Mesendoderm (in vitro differentiated cells): ENCODE measurements around the gene ASCL2.

Experiments used
- DNase-seq: peaks from one replicate; pipeline ENCODE4 v3.0.0; 2013
- H2AK5ac ChIP-seq: 2 replicates; pipeline ENCODE4 v1.6.1; 2013; ENCODE audit warnings: low read length, inconsistent platforms
- H2BK120ac ChIP-seq: 2 replicates; pipeline ENCODE4 v1.6.1; 2013; ENCODE audit warnings: low read depth, mild to moderate bottlenecking, low read length, moderate library complexity, mixed read lengths
- H2BK15ac ChIP-seq: replicated peaks from 2 replicates; pipeline ENCODE4 v1.6.1; 2013; ENCODE audit warnings: low read depth, mild to moderate bottlenecking, moderate library complexity
- H2BK5ac ChIP-seq: 2 replicates; pipeline ENCODE4 v1.6.1; 2013; ENCODE audit warnings: low read length, inconsistent platforms
- H3K18ac ChIP-seq: 2 replicates; pipeline ENCODE4 v1.6.1; 2013; ENCODE audit warnings: mild to moderate bottlenecking, low read length, mixed read lengths
- H3K23ac ChIP-seq: one replicate; pipeline ENCODE4 v1.6.1; 2013; ENCODE audit warnings: low read length
- H3K27ac ChIP-seq: 2 replicates; pipeline ENCODE4 v1.5.1; 2013; ENCODE audit warnings: low read depth, mild to moderate bottlenecking, inconsistent platforms, low read length, moderate library complexity
- H3K27me3 ChIP-seq: 2 replicates; pipeline ENCODE4 v1.6.1; 2013; ENCODE audit warnings: low read length, control low read depth, mild to moderate bottlenecking, inconsistent platforms; ENCODE audit not compliant: insufficient read depth, poor library complexity
- H3K36me3 ChIP-seq: 2 replicates; pipeline ENCODE4 v1.6.1; 2013; ENCODE audit warnings: low read length, inconsistent platforms; ENCODE audit not compliant: control insufficient read depth, insufficient read depth
- H3K4ac ChIP-seq: one replicate; pipeline ENCODE4 v1.6.1; 2013; ENCODE audit warnings: low read depth, mild to moderate bottlenecking, low read length, moderate library complexity
- H3K4me1 ChIP-seq: 2 replicates; pipeline ENCODE4 v1.6.1; 2013; ENCODE audit warnings: low read depth, low read length, inconsistent platforms; ENCODE audit not compliant: control insufficient read depth
- H3K4me2 ChIP-seq: 2 replicates; pipeline ENCODE4 v1.6.1; 2013; ENCODE audit warnings: low read length
- H3K4me3 ChIP-seq: 2 replicates; pipeline ENCODE4 v1.5.1; 2013; ENCODE audit warnings: mild to moderate bottlenecking, low read length
- H3K56ac ChIP-seq: one replicate; pipeline ENCODE4 v1.6.1; 2013; ENCODE audit warnings: low read length
- H3K79me1 ChIP-seq: 2 replicates; pipeline ENCODE4 v1.6.1; 2013; ENCODE audit warnings: low read length, inconsistent platforms
- H3K79me2 ChIP-seq: 2 replicates; pipeline ENCODE4 v1.6.1; 2013; ENCODE audit warnings: mild to moderate bottlenecking, low read length; ENCODE audit not compliant: control insufficient read depth, insufficient read depth
- H3K9ac ChIP-seq: 2 replicates; pipeline ENCODE4 v1.6.1; 2013; ENCODE audit warnings: low read length, inconsistent platforms
- H4K5ac ChIP-seq: one replicate; pipeline ENCODE4 v1.6.1; 2013; ENCODE audit warnings: low read length
- H4K8ac ChIP-seq: one replicate; pipeline ENCODE4 v1.6.1; 2013; ENCODE audit warnings: low read depth, mild to moderate bottlenecking, control low read depth, low read length, moderate library complexity
- WGBS: extraction: QIAGEN DNeasy Blood & Tissue Kit; methylation state at CpG from one replicate; pipeline ENCODE4 v1.1.7; 2013; ENCODE audit warnings: low lambda C conversion rate, missing lambda C conversion rate; ENCODE audit not compliant: insufficient coverage; ENCODE audit errors: extremely low coverage; 5-methylcytosine and 5-hydroxymethylcytosine counted together

ASCL2 gene

DNA sequence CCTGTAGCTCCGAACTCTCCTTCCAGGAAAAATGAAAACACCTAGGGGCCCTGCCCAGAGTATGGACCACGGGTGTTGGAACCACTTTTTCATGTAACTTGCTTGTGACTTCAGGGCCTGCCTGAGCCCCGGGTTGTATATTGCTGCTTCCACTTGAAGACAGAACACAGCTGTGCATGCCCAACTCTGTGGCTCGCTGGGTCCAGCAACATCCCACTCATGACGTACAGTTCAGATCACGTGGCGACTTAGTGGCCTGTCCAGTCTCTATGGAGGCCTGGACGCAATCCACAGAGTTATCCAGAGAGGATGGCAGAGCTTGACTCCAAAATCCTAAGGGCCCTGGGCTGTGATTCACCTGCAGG, 24.5 kb upstream of the ASCL2 start:
- no peak overlapping the region for H2AK5ac ChIP-seq
- H3K4me2 ChIP-seq = no peak overlapping the region
- H3K27ac ChIP-seq = no peak overlapping the region
- H3K36me3 ChIP-seq = no peaks in the 10 kb centered on the region
- H3K79me2 ChIP-seq = no peaks in the 10 kb centered on the region
- H4K5ac ChIP-seq = no peak overlapping the region
- H3K56ac ChIP-seq = no peak overlapping the region
- H2BK15ac ChIP-seq = no peak overlapping the region
- no peak for DNase-seq
- no peaks in the 10 kb centered on the region for H3K4me1 ChIP-seq
- no peak overlapping the region for H2BK5ac ChIP-seq
- H2BK120ac ChIP-seq = no peak overlapping the region
- H3K4ac ChIP-seq = no peak overlapping the region
- WGBS = no CpG with 5 or more reads among the region's 8 CpGs
- no peak overlapping the region for H3K9ac ChIP-seq
- no peak overlapping the region for H4K8ac ChIP-seq
- H3K18ac ChIP-seq = no peak overlapping the region
- H3K27me3 ChIP-seq = no peaks in the 10 kb centered on the region
- H3K79me1 ChIP-seq = no peaks in the 10 kb centered on the region
- H3K4me3 ChIP-seq = no peak overlapping the region
- H3K23ac ChIP-seq = no peak overlapping the region

DNA sequence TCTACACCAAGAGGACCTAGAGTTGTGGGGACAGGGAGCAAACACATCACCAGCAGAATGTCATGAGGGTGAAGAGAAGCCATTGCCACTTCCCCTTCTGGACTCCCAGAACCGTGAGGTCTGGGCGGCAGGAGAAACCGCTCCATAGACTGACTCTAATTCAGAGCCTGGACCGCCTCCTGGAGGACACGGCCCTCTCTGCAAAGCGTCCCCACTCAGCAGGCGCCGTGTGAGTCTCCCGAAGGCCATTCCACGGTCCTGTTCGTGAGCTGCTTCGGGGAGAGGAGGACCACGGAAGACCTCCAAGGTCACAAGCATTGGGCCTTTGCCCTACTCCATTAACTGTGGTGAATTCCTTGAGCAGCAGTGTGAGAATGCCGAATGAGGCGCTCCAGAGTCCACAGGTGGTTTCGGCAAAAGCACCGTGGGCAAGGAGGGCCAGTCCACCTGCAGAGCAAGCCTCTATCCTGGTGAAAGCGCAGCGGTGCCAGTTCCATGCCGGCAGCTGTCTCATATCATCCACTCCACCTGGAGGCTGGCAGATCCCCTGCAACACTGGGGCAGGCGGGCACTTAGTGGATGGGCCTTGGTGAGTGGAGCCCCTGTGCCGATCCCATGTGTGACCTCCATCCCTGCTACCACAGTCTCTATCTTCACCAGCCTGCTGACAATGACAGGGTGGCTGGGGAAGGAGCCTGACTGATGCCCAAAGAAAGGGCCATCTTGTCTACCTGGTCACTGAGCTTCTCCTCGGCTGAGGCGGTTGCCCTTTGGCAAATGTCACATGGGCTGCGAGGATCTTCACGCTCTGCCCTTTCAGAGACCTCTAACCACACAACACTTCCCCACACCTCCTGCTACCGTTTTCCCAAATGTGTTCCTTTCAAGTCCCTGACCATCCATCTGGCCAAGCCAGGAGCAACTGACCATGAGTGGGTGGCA, 23.9 kb upstream of the ASCL2 start:
- no peak overlapping the region for H2BK120ac ChIP-seq
- no peak overlapping the region for H3K4me3 ChIP-seq
- H3K4me1 ChIP-seq = no peaks in the 10 kb centered on the region
- H2BK5ac ChIP-seq = no peak overlapping the region
- H4K5ac ChIP-seq = no peak overlapping the region
- H3K36me3 ChIP-seq = no peaks in the 10 kb centered on the region
- no peak overlapping the region for H3K9ac ChIP-seq
- no peak overlapping the region for H2AK5ac ChIP-seq
- H3K27me3 ChIP-seq = no peaks in the 10 kb centered on the region
- H3K18ac ChIP-seq = no peak overlapping the region
- no peak overlapping the region for H3K27ac ChIP-seq
- WGBS = no CpG with 5 or more reads among the region's 27 CpGs
- DNase-seq = no peak
- no peak overlapping the region for H4K8ac ChIP-seq
- no peak overlapping the region for H3K4me2 ChIP-seq
- no peaks in the 10 kb centered on the region for H3K79me1 ChIP-seq
- H3K79me2 ChIP-seq = no peaks in the 10 kb centered on the region
- H3K56ac ChIP-seq = no peak overlapping the region
- H2BK15ac ChIP-seq = no peak overlapping the region
- H3K4ac ChIP-seq = no peak overlapping the region
- no peak overlapping the region for H3K23ac ChIP-seq

- WGBS = no CpG with 5 or more reads among the region's 20 CpGs
- H3K4me3 ChIP-seq = no peak overlapping the region
- H2BK15ac ChIP-seq = no peak overlapping the region
- no peaks in the 10 kb centered on the region for H3K79me2 ChIP-seq
- no peaks in the 10 kb centered on the region for H3K79me1 ChIP-seq
- H3K36me3 ChIP-seq = no peaks in the 10 kb centered on the region
- H3K9ac ChIP-seq = no peak overlapping the region
- H3K18ac ChIP-seq = no peak overlapping the region
- DNase-seq = no peak
- no peak overlapping the region for H2AK5ac ChIP-seq
- H3K27ac ChIP-seq = no peak overlapping the region
- H4K5ac ChIP-seq = no peak overlapping the region
- no peak overlapping the region for H2BK5ac ChIP-seq
- H3K4me1 ChIP-seq = no peaks in the 10 kb centered on the region
- H3K23ac ChIP-seq = no peak overlapping the region
- H3K4me2 ChIP-seq = no peak overlapping the region
- no peak overlapping the region for H2BK120ac ChIP-seq
- no peak overlapping the region for H3K4ac ChIP-seq
- H3K27me3 ChIP-seq = no peaks in the 10 kb centered on the region
- H3K56ac ChIP-seq = no peak overlapping the region
- no peak overlapping the region for H4K8ac ChIP-seq
Observed at GRCh38 chr11:2293531-2293971, 23.2 kb upstream of the ASCL2 start.

- Histone ChIP-seq H2AK5ac (no peak overlapping the region), H3K56ac (no peak overlapping the region)
- WGBS = no CpG with 5 or more reads among the region's 10 CpGs
Observed at GRCh38 chr11:2290351-2290841, 20.0 kb upstream of the ASCL2 start.

DNA sequence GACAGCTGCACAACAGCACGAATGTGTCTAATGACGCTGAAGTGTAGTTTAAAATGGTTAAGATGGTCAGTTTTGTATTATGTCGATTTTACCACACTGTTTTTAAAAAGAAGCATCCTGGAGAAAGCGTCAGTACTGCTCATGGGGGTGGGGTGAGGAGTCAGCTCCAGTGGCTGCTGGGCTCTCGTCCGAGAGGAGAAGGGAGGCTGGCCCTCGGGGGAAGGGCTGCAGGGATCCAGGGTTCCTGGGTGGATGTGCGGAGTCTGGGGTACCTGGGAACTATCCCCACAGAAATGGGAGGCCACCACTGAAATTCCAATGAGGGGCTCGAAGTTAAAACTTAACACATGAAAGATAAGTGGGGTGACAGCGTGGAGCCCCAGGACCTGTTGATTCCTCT, 19.5 kb upstream of the ASCL2 start:
- H2BK15ac ChIP-seq = no peak overlapping the region
- H3K27me3 ChIP-seq = no peaks in the 10 kb centered on the region
- H2BK5ac ChIP-seq = no peak overlapping the region
- no peak overlapping the region for H3K9ac ChIP-seq
- H3K27ac ChIP-seq = no peak overlapping the region
- no peak overlapping the region for H4K8ac ChIP-seq
- H3K56ac ChIP-seq = no peak overlapping the region
- no peak overlapping the region for H3K23ac ChIP-seq
- H3K79me1 ChIP-seq = no peaks in the 10 kb centered on the region
- H2AK5ac ChIP-seq = no peak overlapping the region
- no peak overlapping the region for H3K4me2 ChIP-seq
- H3K4me1 ChIP-seq = no peaks in the 10 kb centered on the region
- no peaks in the 10 kb centered on the region for H3K36me3 ChIP-seq
- H3K18ac ChIP-seq = no peak overlapping the region
- H4K5ac ChIP-seq = no peak overlapping the region
- no peaks in the 10 kb centered on the region for H3K79me2 ChIP-seq
- WGBS = no CpG with 5 or more reads among the region's 10 CpGs
- no peak for DNase-seq
- H3K4me3 ChIP-seq = no peak overlapping the region
- H3K4ac ChIP-seq = no peak overlapping the region
- H2BK120ac ChIP-seq = no peak overlapping the region

More at GRCh38 chr11:2290351-2290841, 20.0 kb upstream of the ASCL2 start:
- Histone ChIP-seq H3K4me3 (no peak overlapping the region), H3K18ac (no peak overlapping the region), H3K79me1 (no peaks in the 10 kb centered on the region), H3K36me3 (no peaks in the 10 kb centered on the region), H2BK120ac (no peak overlapping the region), H3K4me2 (no peak overlapping the region), H2BK15ac (no peak overlapping the region), H3K9ac (no peak overlapping the region), H3K4me1 (no peaks in the 10 kb centered on the region), H2BK5ac (no peak overlapping the region), H3K27me3 (no peaks in the 10 kb centered on the region), H3K4ac (no peak overlapping the region), H3K23ac (no peak overlapping the region), H4K5ac (no peak overlapping the region), H4K8ac (no peak overlapping the region), H3K27ac (no peak overlapping the region), H3K79me2 (no peaks in the 10 kb centered on the region)
- no peak for DNase-seq
